GM18519 (cell line): ENCODE measurements around the gene ZNF577.
"Not testable (repeated sequence)": the region's sequence is repeated elsewhere in the genome, so short reads cannot be mapped to it uniquely, and the experiment has no call there.

Experiments used
- ATAC-seq: cut with Tn5 transposase; IDR thresholded peaks from one replicate; pipeline ENCODE4 v1.9.1; 2021; ENCODE audit warnings: mild to moderate bottlenecking, moderate library complexity; ENCODE audit not compliant: unreplicated experiment, low FRiP score

Gene ZNF577

DNA sequence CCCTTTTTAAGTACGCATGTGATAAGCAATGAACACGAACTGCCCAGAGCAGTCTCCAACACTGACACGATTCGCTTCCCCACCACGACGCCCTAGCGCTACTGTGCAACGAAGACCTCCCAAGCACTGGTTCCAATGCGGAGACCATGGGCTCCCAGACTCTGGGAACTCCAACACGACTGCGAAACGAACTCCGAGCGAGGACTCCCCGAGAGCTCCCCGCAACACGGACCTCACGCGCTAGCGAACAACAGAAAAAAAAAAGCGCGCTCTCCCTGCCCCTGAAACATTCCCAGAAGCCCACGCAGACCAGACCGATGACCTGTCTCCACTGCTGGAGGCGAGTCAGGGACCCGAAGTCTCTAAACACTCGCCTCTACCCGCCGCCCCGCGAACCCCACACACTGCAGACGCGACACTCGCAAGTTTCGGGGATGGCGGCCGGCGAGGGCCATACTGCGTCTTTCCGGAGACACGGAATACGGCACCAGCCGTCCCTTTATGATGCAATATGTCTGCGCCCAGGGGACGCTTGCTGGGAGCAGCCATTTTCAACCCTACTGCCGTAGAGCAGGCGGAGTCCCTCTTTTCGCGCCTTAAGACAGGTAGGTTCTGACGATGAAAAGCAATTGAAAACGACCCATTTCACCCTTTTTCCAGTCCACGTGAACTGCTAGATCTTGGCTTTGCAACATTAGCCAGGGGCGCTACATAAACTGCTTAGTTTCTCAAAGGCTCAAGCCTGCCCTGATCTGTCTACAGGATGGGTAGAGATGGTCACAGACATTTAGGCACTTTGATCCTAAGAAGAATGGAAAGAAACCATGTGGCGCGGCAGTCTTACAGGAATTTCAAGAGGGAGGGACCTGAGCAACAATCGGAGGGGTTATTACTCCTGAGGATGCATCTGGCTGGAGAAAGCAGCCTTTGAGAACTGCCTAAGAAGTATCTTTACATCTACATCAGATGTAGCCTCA lies at the start of gene ZNF577:
ZNF577 (minus strand) TSS at position 430 of the 977 bp plus-strand sequence. CDS start 7,569 bp downstream, outside the sequence.
- no peak for ATAC-seq

DNA sequence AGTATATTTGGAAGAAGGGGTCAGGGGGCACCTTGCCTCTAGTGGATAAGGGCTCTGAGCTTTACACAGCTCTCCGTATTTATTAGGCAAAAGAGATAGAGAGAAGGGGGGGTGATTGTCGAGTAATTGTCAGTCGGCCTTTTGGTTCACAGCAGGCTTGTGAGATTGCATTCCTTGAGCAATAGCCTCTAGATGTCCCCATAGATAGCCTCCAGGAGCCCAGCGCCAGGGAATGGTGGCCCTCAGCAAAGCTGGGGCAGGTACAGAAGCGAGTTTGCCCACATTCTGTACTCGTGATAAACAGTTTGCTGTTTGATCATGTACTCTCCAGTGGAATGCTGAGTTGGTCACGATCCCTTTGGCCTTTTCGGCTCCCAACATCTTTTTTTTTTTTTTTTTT lies 44.2 kb upstream of the ZNF577 start:
- no peak for ATAC-seq

DNA sequence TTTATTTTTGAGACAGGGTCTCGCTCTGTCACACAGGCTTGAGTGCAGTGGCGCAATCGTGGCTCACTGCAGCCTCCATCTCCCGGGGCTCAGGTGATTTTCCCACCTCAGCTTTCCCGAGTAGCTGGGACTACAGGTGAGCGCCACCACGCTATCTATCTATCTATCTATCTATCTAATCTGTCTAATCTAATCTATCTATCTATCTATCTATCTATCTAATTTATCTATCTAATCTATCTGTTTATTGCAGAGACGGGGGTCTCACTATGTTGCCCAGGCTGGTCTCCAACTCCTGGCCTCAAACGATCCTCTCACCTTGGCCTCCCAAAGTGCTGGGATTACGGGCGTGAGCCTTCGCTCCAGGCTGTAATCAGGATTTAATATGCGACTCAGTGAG lies 40.1 kb upstream of the ZNF577 start:
- no peak for ATAC-seq

DNA sequence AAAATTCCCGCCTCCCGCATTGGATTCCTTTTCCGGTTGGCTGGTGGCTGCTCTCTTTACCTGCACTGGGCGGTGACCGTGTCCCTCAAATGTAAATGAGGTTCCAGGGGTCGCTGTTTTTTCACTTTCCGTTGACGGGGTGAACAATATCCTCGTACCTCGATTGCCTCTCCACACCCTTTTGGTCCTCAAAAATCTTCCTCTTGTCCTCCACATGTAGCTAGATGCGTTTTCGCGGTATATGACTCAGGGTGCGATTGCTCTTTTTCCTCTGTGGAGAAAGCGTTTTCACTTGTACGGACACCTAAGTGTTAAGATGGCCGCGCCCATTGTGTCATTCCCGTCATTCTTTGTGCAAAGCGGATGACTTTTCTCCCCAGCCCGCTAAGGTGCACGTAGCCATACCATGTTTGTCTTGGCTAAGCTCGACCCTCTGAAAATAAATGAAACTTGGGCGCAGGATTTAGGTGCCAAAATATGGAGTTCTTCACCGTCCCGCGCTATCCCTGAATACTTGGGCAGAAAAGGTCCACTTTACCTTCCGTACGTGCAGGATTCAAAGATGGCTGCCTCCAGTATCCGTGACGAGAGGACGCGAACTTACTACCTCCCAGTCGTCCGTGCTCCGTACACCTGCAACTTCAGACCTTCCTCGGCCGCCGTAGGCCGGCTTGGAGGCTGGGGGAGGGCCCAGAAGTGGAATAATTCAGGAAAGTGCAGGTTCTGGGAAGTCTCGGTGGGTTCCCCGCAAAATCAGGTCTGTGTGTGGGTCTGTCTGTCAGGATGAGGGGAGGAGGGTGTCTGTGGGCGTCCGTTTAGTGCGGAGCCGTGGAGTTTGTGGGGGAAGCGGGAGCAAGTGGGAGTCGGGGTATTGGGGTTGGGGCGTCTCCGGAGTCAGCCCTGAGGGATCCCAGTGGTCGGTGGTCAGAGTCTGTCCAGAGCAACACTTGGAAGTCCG lies 39.3 kb upstream of the ZNF577 start, which contains the start of gene ZNF613:
ZNF613 (plus strand) TSS at position 689 of the 958 bp plus-strand sequence. CDS start 8,749 bp downstream, outside the sequence.
- no peak for ATAC-seq

DNA sequence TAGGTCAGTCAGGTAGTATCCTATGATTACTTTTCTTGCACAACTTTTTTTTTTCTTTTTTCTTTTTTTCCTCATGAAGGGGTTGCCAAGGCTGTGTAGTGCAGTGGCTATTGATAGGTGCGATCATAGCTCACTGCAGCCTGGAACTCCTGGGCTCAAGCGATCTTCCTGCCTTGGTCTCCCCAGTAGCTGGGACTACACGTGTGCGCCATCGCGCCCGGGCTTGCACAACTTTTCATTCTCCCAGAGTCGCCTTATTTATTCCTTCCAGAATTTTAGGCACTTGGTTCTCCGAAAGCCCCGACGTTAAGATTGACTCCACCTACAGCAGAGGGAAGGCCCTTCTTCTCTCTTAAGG lies 38.7 kb upstream of the ZNF577 start:
- no peak for ATAC-seq

DNA sequence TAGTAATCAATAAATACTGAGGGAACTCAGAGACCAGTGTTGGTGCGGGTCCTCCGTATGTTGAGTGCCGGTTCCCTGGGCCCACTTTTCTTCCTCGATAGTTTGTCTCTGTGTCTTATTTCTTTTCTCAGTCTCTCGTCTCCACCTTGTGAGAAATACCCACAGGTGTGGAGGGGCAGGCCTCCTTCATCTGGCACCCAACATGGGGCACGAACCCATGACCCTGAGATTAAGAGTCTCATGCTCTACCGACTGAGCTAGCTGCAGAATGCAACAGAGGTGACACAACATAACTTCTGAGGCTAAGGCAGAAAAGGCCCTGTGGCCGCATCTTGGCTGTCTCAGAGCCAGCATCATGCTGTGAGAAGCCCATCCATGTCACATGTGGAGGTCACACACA lies 34.2 kb upstream of the ZNF577 start:
- no peak for ATAC-seq

DNA sequence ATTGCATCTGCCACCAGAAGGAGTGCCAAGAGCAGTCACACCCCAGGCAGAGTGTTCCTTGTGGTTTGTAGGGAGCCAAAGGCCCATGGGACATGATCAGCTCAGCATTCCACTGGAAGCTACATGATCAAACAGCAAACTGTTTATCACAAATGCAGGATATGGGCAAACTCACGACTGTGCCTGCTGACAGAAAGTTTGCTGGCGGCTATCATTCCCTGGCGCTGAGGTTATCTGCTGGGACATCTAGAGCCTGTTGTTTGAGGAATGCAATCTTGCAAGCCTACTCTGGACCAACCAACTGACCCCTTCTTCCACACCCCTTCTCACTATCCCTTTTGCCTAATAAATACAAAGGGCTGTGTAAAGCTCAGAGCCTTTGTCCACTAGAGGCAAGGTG lies 31.9 kb upstream of the ZNF577 start:
- ATAC-seq: no peak

DNA sequence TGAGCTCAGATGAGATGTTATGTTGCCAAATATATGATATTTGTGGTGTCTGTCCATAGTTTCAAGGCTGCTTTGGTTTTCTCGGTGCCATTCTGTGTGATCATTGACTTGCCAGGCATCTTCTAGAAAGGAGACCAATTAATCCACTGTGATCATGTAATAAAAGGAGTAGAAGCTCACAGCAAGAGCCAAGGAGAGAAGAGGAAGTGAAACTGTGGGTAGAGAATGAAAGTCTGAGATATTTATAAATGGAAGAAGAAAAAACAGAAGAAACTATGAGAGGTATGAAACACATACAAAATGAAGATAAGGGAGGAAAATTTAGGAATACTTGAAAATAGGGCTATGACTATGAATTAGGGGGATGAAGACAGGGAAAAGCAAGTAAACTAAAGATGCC lies 28.4 kb upstream of the ZNF577 start:
- no peak for ATAC-seq

DNA sequence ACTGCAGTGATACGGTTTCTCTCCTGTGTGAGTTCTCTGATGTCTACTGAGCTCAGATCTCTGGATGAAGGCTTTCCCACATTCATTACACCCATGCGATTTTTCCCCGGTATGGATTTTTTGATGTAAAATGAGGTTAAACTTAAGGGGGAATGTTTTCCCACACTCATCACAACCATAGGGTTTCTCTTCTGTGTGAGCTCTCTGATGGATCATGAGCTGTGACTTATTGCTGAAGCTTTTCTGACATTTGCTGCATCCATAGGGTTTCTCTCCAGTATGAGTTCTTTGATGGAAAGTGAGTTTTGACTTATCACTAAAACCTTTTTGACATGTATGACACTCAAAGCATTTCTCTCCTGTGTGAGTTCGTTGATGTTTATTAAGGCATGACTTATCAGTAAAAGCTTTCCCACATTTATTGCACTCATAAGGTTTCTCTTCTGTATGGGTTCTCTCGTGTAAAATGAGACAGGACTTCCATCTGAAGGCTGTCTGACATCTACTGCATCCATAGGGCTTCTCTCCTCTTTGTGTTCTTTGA lies 27.6 kb upstream of the ZNF577 start:
- ATAC-seq: no peak

DNA sequence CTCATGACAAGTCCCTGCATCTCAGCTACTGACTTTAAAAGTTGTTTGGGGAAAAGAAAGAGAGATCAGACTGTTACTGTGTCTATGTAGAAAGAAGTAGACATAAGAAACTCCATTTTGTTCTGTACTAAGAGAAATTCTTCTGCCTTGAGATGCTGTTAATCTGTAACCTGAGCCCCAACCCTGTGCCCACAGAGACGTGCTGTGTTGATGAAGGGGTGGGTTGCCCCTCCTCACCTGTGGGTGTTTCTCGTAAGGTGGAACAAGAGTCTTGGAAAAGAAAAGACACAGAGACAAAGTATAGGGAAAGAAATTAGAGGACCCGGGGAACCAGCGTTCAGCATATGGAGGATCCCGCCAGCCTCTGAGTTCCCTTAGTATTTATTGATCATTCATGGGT lies 20.2 kb upstream of the ZNF577 start:
- ATAC-seq: not testable (repeated sequence)

DNA sequence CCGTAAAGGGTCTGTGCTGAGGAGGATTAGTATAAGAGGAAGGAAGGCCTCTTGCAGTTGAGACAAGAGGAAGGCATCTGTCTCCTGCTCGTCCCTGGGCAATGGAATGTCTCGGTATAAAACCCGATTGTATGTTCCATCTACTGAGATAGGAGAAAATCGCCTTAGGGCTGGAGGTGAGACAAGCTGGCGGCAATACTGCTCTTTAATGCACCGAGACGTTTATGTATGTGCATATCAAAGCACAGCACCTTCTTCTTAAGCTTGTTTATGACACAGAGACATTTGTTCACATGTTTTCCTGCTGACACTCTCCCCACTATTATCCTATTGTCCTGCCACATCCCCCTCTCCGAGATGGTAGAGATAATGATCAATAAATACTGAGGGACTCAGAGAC lies 18.4 kb upstream of the ZNF577 start:
- ATAC-seq: not testable (repeated sequence)

DNA sequence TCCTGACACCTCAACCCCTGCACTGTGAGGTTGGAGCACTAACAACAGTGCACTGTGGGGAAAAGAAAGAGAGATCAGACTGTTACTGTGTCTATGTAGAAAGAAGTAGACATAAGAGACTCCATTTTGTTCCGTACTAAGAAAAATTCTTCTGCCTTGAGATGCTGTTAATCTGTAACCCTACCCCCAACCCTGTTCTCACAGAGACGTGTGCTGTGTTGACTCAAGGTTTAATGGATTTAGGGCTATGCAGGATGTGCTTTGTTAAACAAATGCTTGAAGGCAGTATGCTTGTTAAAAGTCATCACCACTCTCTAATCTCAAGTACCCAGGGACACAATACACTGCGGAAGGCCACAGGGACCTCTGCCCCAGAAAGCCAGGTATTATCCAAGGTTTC lies 17.9 kb upstream of the ZNF577 start:
- not testable (repeated sequence) for ATAC-seq

DNA sequence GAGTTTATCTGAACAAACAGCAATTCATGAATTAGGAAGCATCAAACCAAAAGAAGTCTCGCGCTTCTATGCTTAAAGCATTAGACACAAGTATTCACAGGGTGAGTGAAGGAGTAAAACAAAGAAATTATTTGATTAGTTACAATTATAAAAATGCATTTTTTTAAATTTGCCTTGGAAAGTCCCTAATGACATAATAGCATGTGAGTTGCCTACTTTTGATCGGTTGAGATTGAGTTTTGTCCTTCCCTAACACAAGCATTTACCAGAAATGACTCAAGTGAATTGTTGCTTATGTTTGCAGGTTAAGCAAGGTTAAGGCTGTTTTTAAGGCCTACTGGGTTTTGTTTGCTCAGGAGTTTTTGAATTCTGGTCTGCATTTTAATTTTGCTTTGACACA lies 17.5 kb upstream of the ZNF577 start:
- ATAC-seq: no peak

DNA sequence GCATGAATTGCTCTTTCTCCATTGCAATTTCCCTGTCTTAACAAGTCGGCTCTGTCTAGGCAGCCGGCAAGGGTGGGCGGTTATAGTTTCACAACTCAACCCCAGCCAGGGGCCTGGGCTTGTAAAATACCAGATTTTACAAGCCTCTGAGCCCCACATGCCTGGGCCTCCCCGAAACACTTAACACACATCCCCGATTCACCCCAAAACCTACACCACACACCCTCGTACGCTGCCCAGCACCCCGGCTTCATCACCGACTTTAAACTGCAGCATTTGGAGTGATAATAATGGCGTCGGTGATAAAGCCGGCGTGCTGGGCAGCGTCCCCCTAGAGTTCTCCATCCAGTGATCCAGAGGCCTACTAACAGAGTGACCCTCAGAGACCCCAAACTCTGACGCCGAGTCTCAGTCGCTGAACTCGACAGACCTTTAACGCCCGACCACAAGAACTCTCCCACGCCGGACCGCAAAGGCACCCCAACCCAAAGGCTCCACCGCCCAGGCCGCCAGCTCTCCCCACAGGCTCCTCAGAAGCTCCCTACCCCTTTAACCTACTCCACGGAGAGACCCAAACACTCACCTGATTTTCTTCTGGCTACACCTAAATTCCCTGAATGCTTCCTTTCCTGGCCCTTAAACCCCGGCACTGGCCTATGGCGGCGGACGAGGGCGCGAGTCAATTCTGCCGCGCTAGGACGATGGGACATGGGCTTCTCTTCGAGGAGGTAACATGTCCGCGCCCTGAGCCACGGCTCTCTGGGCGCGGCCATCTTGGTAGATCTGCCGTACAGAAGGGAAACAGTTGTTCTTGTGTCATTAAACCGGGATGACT lies 16.8 kb upstream of the ZNF577 start, which contains the start of gene ZNF649:
ZNF649 (minus strand) TSS at position 687 of the 835 bp plus-strand sequence. CDS start 4,910 bp downstream, outside the sequence.
- ATAC-seq: no peak

DNA sequence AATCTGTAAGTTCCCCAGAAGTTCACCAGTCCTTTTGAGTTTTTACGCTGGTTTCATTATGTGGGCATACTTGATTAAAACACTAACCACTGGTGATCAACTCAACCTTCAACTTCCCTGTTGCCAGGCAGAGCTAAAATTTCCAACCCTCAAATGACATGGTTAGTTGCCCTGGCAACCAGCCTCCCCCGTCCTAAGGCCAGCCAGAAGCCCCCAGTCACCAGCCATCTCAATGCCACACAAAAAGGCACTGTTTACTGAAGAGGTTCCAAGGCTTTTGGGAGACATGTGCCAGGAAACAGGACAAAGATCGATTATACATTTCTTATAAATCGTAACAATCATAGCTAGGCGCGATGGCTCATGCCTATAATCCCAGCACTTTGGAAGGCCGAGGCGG lies 15.4 kb upstream of the ZNF577 start:
- no peak for ATAC-seq

DNA sequence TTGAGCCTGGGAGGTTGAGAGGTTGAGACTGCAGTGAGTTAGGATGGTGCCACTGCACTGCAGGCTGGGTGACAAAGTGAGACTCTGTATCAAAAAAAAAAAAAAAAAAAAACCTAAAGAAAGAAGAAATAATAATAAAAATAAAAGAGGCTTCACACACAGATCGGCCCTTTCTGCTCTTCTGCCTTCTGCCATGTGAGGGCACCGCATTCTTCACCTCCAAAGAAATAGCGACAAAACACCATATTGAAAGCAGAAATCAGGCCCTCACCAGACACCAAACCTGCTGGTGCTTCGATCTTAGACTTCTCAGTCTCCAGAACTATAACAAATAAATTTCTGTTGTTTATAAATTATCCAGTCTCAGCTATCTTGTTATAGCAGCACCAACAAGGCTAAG lies 14.1 kb upstream of the ZNF577 start:
- ATAC-seq: no peak

DNA sequence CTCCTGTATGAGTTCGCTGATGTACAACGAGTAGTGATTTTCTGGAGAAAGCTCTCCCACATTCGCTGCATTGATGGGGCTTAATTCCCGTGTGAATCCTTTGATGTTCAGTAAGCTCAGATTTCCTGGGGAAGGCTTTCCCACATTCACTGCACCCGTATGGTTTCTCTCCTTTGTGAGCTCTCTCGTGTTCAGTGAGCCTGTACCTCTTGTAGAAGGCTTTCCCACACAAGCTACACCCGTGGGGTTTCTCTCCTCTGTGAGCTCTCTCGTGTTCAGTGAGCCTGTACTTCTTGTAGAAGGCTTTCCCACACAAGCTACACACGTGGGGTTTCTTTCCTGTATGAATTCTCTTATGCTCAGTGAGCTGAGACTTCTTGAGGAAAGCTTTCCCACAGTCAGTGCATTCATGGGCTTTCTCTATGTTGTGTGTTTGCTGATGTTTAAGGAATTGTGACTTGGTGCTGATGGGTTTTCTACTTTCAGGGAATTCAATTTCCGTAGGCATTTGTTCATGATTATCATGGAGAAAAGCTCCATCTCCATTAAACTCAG lies 3.5 kb upstream of the ZNF577 start:
- no peak for ATAC-seq

DNA sequence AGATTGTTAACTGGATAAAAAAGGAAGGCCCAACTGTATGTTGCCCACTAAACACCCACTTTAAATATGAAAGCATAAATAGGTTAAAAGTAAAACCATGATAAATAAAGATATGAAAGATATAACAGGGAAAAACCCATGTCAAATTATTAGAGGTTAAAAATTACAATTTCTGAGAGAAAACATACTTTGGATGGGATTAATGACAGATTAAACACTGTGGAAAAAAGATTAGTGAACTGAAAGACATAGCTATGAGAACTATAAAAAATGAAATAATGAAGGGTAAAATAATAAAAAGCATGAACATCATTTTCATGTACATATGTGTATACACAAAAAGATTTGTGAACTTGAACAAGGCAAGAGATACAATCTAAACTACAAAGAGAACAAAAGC lies 2.2 kb upstream of the ZNF577 start:
- no peak for ATAC-seq

DNA sequence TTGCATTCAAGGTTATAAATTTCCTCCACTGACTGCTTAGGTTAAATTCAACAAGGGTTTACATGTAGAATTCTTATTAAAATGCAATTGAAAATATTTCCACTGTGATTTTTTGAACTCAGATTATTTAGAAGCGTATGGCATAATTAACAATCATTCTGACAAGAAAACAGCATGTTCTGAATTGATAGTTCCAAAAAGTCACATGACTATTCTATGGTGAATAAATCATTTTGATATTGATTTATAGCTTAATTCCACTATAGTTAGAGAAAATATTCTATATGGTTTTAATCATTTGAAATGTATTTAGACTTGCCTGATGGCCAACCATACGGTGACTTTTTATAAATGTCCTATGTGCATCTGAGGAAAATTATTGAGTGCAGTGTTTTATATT lies 3.0 kb downstream of the ZNF577 start:
- no peak for ATAC-seq
